ENCODE data around the gene PISD. TPM values are rescaled to one million over a fixed set of nuclear protein-coding genes. Genes with fewer than 3 reads are reported as not detected.
A peak's percentile ranks its signal among the peaks of the same experiment; 100 is the strongest.
"Not testable (repeated sequence)": the region's sequence is repeated elsewhere in the genome, so short reads cannot be mapped to it uniquely, and the experiment has no call there.

The PISD gene
- 51.2 TPM for total RNA-seq
- long read RNA-seq, transcript PISD-209 (8 exons, 1,963 nt), result major isoform, 18 of 85 reads
- long read RNA-seq, partial matches to known transcripts, result 8 of 85 reads
- long read RNA-seq, other reads (novel, unspliced or antisense), result 55 of 85 reads

GRCh38 chr22:31661851-31662667 lies at the start of gene PISD:
PISD (minus strand) TSS chr22:31662215; CDS start chr22:31662208, 7 bp downstream.
- peak within 1 kb of the TSS; percentile 96 for H3K4me3 ChIP-seq
- peak; percentile 98 for DNase-seq
- H3K4me1 ChIP-seq, result peaks cover 13% of the 10 kb centered on the region
- no peaks in the 10 kb centered on the region for H3K27me3 ChIP-seq
- intact Hi-C loops (cut with DNase I), result no loop called here
- TF ChIP-seq CTCF (IDR thresholded peaks at IDR 0.05), result no peak
- ATAC-seq, result peak; percentile 100
- no peaks in the 10 kb centered on the region for H3K36me3 ChIP-seq
- no peaks in the 10 kb centered on the region for H3K9me3 ChIP-seq
- peak within 1 kb of the TSS; percentile 82 for H3K27ac ChIP-seq

GRCh38 chr22:31711226-31711625 lies 49.2 kb upstream of the PISD start:
- H3K36me3 ChIP-seq, result peaks cover 67% of the 10 kb centered on the region
- H3K27me3 ChIP-seq; intact Hi-C loops (cut with DNase I); H3K4me3 ChIP-seq; H3K4me1 ChIP-seq; H3K9me3 ChIP-seq; H3K27ac ChIP-seq: not testable (repeated sequence)
- peak; percentile 31 for ATAC-seq
- peak; percentile 79 for DNase-seq

- Histone ChIP-seq H3K27me3 (no peaks in the 10 kb centered on the region), H3K9me3 (no peaks in the 10 kb centered on the region), H3K4me1 (no peaks in the 10 kb centered on the region), H3K4me3 (no peak overlapping the region), H3K27ac (no peak overlapping the region), H3K36me3 (peaks cover 58% of the 10 kb centered on the region)
- TF ChIP-seq CTCF (IDR thresholded peaks at IDR 0.05), result no peak
- DNase-seq, result no peak
- intact Hi-C loops (cut with DNase I), result no loop called here
- ATAC-seq, result no peak
These were observed 45.5 kb upstream of the PISD start for GRCh38 chr22:31707519-31707918.

- no peak for DNase-seq
- ATAC-seq, result peak; percentile 55
- no peak overlapping the region for H3K27ac ChIP-seq
- no peak for TF ChIP-seq CTCF (IDR thresholded peaks at IDR 0.05)
- no peaks in the 10 kb centered on the region for H3K4me1 ChIP-seq
- peaks cover 91% of the 10 kb centered on the region for H3K36me3 ChIP-seq
- no peaks in the 10 kb centered on the region for H3K9me3 ChIP-seq
- no peaks in the 10 kb centered on the region for H3K27me3 ChIP-seq
- no peak overlapping the region for H3K4me3 ChIP-seq
- intact Hi-C loops (cut with DNase I), result no loop called here
These were observed 33.4 kb upstream of the PISD start for GRCh38 chr22:31695423-31695822.

- not testable (repeated sequence) for H3K4me1 ChIP-seq, ATAC-seq
These were observed 32.0 kb upstream of the PISD start for GRCh38 chr22:31694046-31694445.

GRCh38 chr22:31692186-31692886 lies 30.3 kb upstream of the PISD start:
- Histone ChIP-seq H3K27me3 (no peaks in the 10 kb centered on the region), H3K4me1 (no peaks in the 10 kb centered on the region), H3K9me3 (no peaks in the 10 kb centered on the region), H3K27ac (no peak overlapping the region), H3K36me3 (peaks cover 87% of the 10 kb centered on the region), H3K4me3 (no peak overlapping the region)
- TF ChIP-seq CTCF (IDR thresholded peaks at IDR 0.05), result no peak
- no peak for DNase-seq
- intact Hi-C loops (cut with DNase I), result no loop called here
- no peak for ATAC-seq

More at GRCh38 chr22:31694046-31694445, 32.0 kb upstream of the PISD start:
- H3K27me3 ChIP-seq; DNase-seq; H3K4me3 ChIP-seq; intact Hi-C loops (cut with DNase I); H3K9me3 ChIP-seq; H3K27ac ChIP-seq: not testable (repeated sequence)
- peaks cover 86% of the 10 kb centered on the region for H3K36me3 ChIP-seq
